SH-SY5Y (cell line): ENCODE data around the gene CNKSR3.

Source experiments
- GATA2 ChIP-seq: IDR thresholded peaks from 2 replicates; pipeline ENCODE4 v1.6.1; 2011; ENCODE audit warnings: mild to moderate bottlenecking, low read depth, low read length
- GATA3 ChIP-seq: IDR thresholded peaks from 2 replicates; pipeline ENCODE4 v1.6.1; 2011; ENCODE audit warnings: low read depth, mild to moderate bottlenecking, low read length, moderate library complexity

DNA sequence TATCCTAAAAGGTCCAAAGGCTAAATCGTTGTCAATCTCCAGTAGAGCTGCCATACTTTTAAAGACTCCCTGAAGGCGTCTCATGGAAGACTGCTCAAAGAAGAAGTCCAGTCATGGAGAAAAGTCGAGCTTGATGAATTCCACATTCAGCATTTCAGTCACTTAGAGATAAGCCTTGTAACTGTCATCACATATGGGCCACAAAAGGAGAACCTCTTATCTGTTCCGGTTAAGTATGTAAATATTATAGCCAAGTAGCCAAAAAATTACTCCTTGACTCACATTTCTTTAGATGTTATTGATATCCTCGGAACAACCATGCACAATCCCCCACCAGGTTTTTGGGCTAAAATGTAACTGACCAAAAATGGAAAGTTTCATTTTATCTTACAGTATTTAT is 9.8 kb upstream of the CNKSR3 start:
- TF ChIP-seq GATA2 (no peak), GATA3 (no peak)
